Left lung (tissue), 10 donors: Measurements from ENCODE around the gene DUSP16. TPM values are rescaled to one million over a fixed set of nuclear protein-coding genes. Genes with fewer than 3 reads are reported as not detected.

Source experiments
- ATAC-seq: fragments of 200-7000 bp; cut with Tn5 transposase; one replicate; pipeline ENCODE4 v1.9.1; 2020; ENCODE audit warnings: moderate library complexity
- DNase-seq, 4 donors: peaks; one replicate each; pipeline ENCODE4 v3.0.0-alpha.2; 2013 to 2020
- H3K27ac ChIP-seq, 2 donors: fragments of 200-600 bp; sonication (generic) in 1 of 2; one replicate each; pipeline versions ENCODE4 v1.5.0 to v1.8.0; 2020 to 2021
- H3K27me3 ChIP-seq, 2 donors: fragments of 200-600 bp; sonication (generic) in 1 of 2; one replicate each; pipeline versions ENCODE4 v1.5.0 to v1.8.0; 2020 to 2021
- H3K36me3 ChIP-seq, 2 donors: fragments of 200-600 bp; sonication (generic) in 1 of 2; one replicate each; pipeline versions ENCODE4 v1.5.0 to v1.8.0; 2020 to 2021
- H3K4me1 ChIP-seq, 2 donors: fragments of 200-600 bp; one replicate each; pipeline ENCODE4 v1.8.0; 2021
- H3K4me3 ChIP-seq, 2 donors: fragments of 200-600 bp; sonication (generic) in 1 of 2; one replicate each; pipeline versions ENCODE4 v1.5.0 to v1.8.0; 2020 to 2021; ENCODE audit warnings: mild to moderate bottlenecking in 1 of 2
- H3K9me3 ChIP-seq, 2 donors: fragments of 200-600 bp; sonication (generic) in 1 of 2; one replicate each; pipeline versions ENCODE4 v1.5.0 to v1.8.0; 2020 to 2021
- intact Hi-C, 2 donors: fragments of 100-400 bp; cut with DNase I; formaldehyde crosslinking; loops; one replicate each; pipeline versions ENCODE4 v1.11.2 to v1.14.2; 2022
- polyA plus RNA-seq, 6 donors: library from polyadenylated mRNA; unstranded; fragments of 120-200 nt; gene quantifications; one replicate each; pipeline ENCODE4 v1.2.1, GENCODE V29; 2013; ENCODE audit not compliant: insufficient read length in 6 of 6
- total RNA-seq, 2 donors: library from RNA; stranded (reverse); fragmentation: NEBNext Ultra II Directional; extraction: Animal tissue kit (Norgen Biotek cat#: 25700); gene quantifications; one replicate each; pipeline ENCODE4 v1.2.1, GENCODE V29; 2021
- TF ChIP-seq, protein P1 (sequence below), 2 donors: fragments of 200-600 bp; sonication (generic) in 1 of 2; IDR thresholded peaks; one replicate each; pipeline versions ENCODE4 v1.5.0 to v1.8.0; 2021; ENCODE audit warnings: antibody characterized with exemption in 2 of 2
- donor health status: DM: no; HTN: yes; CAD: no.
- donor health status: DM: no; HTN: no; CAD: no.

Gene DUSP16
- total and polyA plus RNA-seq, 8 donors = 31.7 to 45.6 (median 35.5) TPM

DNA sequence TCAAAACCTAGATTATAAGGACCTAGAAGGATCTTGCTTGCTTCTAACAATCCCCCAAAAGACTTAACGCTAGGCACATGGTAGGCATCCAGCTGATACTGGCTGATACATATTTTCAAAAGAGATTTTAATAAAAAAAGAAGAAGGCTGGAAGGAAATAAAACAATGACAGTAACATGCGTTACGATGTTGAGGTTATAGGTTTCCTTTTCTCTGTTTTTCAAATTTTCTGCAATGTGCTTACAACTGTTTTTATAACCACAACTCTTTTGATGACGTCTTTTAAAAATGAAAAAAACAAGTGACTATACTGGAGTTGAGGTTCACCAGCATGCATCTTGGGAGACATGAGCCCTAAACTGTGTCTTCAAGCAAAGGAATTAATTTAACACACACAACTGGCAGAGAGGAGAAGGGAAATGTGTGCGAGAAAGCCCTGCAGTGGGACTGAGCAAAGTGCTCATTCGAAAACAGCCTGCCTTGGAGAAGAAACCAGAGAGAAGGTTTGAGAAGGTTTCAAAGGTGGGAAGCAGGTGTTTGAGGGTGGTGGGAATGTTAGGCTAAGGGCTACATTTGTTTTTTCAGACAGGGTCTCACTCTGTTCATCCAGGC, 80.4 kb downstream of the DUSP16 start:
- Histone ChIP-seq H3K27ac (peak overlapping the region in 1 of 2 donors; percentile 55), H3K27me3 (no peaks in the 10 kb centered on the region), H3K4me1 (peaks cover 0 to 19% of the 10 kb centered on the region in 2 donors), H3K36me3 (peaks cover 0 to 58% of the 10 kb centered on the region in 2 donors), H3K9me3 (no peaks in the 10 kb centered on the region), H3K4me3 (no peak overlapping the region)
- no peak for DNase-seq
- ATAC-seq = no peak
- intact Hi-C loops = no loop called here
- TF ChIP-seq, protein P1, sequence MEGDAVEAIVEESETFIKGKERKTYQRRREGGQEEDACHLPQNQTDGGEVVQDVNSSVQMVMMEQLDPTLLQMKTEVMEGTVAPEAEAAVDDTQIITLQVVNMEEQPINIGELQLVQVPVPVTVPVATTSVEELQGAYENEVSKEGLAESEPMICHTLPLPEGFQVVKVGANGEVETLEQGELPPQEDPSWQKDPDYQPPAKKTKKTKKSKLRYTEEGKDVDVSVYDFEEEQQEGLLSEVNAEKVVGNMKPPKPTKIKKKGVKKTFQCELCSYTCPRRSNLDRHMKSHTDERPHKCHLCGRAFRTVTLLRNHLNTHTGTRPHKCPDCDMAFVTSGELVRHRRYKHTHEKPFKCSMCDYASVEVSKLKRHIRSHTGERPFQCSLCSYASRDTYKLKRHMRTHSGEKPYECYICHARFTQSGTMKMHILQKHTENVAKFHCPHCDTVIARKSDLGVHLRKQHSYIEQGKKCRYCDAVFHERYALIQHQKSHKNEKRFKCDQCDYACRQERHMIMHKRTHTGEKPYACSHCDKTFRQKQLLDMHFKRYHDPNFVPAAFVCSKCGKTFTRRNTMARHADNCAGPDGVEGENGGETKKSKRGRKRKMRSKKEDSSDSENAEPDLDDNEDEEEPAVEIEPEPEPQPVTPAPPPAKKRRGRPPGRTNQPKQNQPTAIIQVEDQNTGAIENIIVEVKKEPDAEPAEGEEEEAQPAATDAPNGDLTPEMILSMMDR (IDR thresholded peaks at IDR 0.05) = no peak

GRCh38 chr12:12481631-12482030, 81.0 kb downstream of the DUSP16 start:
- Histone ChIP-seq H3K9me3 (no peaks in the 10 kb centered on the region), H3K4me3 (no peak overlapping the region), H3K27ac (peak overlapping the region in 1 of 2 donors; percentile 55), H3K27me3 (no peaks in the 10 kb centered on the region), H3K36me3 (peaks cover 0 to 60% of the 10 kb centered on the region in 2 donors), H3K4me1 (peaks cover 0 to 19% of the 10 kb centered on the region in 2 donors)
- no peak for DNase-seq
- no peak for ATAC-seq
- intact Hi-C loops = no loop called here
- TF ChIP-seq, protein P1 (IDR thresholded peaks at IDR 0.05) = no peak

DNA sequence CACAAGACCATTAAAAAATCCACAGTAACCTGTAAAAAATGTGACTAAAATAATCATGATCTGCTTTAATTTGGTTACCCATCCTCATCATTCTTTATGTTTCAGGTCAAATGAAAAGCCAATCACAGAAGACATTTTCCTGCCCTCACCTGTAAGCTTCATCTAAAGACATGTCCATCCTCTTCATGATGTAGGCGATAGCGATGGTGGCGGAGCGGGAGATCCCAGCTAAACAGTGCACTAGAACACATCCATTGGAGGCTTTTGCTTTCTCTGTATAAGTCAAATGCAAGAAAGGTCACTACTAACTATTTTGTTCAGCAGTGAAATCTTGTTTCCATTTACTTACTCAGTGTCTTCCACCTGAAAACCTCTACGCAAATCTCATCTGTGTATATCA, 82.6 kb downstream of the DUSP16 start:
- H3K4me1 ChIP-seq = peaks cover 0 to 23% of the 10 kb centered on the region in 2 donors
- DNase-seq (no peak), ATAC-seq (no peak)
- H3K36me3 ChIP-seq = peaks cover 0 to 55% of the 10 kb centered on the region in 2 donors
- no peaks in the 10 kb centered on the region for H3K9me3 ChIP-seq
- no peaks in the 10 kb centered on the region for H3K27me3 ChIP-seq
- TF ChIP-seq, protein P1 (IDR thresholded peaks at IDR 0.05) = no peak
- no peak overlapping the region for H3K4me3 ChIP-seq
- intact Hi-C loops = no loop called here
- H3K27ac ChIP-seq = no peak overlapping the region

- Histone ChIP-seq H3K27me3 (no peaks in the 10 kb centered on the region), H3K27ac (no peak overlapping the region), H3K36me3 (peaks cover 0 to 51% of the 10 kb centered on the region in 2 donors), H3K4me3 (no peak overlapping the region), H3K4me1 (peaks cover 0 to 30% of the 10 kb centered on the region in 2 donors), H3K9me3 (no peaks in the 10 kb centered on the region)
- intact Hi-C loops = no loop called here
- DNase-seq = no peak
- ATAC-seq = no peak
- TF ChIP-seq, protein P1 (IDR thresholded peaks at IDR 0.05) = no peak
Observed at GRCh38 chr12:12477532-12477890, 85.2 kb downstream of the DUSP16 start.

- H3K4me1 ChIP-seq = peaks cover 0 to 30% of the 10 kb centered on the region in 2 donors
- intact Hi-C loops = no loop called here
- H3K27me3 ChIP-seq = no peaks in the 10 kb centered on the region
- TF ChIP-seq, protein P1 (IDR thresholded peaks at IDR 0.05) = no peak
- H3K9me3 ChIP-seq = no peaks in the 10 kb centered on the region
- peaks cover 0 to 48% of the 10 kb centered on the region in 2 donors for H3K36me3 ChIP-seq
- no peak overlapping the region for H3K4me3 ChIP-seq
- DNase-seq (no peak), ATAC-seq (no peak)
- no peak overlapping the region for H3K27ac ChIP-seq
Observed at GRCh38 chr12:12476857-12477531, 85.7 kb downstream of the DUSP16 start.
